GM23338 (cell line): ENCODE results near the gene CRYBB2. TPM values are rescaled to one million over a fixed set of nuclear protein-coding genes. Genes with fewer than 3 reads are reported as not detected.

Source experiments
- ATAC-seq: fragments of 200-7000 bp; cut with Tn5 transposase; 3 replicates; pipeline ENCODE4 v1.9.1; 2020
- DNase-seq: peaks from one replicate; pipeline ENCODE4 v3.0.0-alpha.2; 2015; ENCODE audit warnings: low spot score
- H2AFZ ChIP-seq: fragments of 200-600 bp; sonication (generic); 2 replicates; pipeline ENCODE4 v1.8.0; 2016; ENCODE audit warnings: antibody characterized with exemption, mild to moderate bottlenecking, moderate library complexity
- H3F3A ChIP-seq: fragments of 200-600 bp; sonication (generic); replicated peaks from 2 replicates; pipeline ENCODE4 v1.8.0; 2017; ENCODE audit warnings: antibody characterized with exemption, mixed run types, low read depth
- H3K27ac ChIP-seq: fragments of 200-600 bp; sonication (generic); 2 replicates; pipeline ENCODE4 v1.6.1; 2016; ENCODE audit warnings: low read depth
- H3K27me3 ChIP-seq: fragments of 200-600 bp; sonication (generic); 2 replicates; pipeline ENCODE4 v1.8.0; 2016; ENCODE audit warnings: mild to moderate bottlenecking, mixed run types, moderate library complexity; ENCODE audit not compliant: insufficient read depth
- H3K36me3 ChIP-seq: fragments of 200-600 bp; sonication (generic); 2 replicates; pipeline ENCODE4 v1.8.0; 2016; ENCODE audit warnings: mild to moderate bottlenecking; ENCODE audit not compliant: insufficient read depth
- H3K4me1 ChIP-seq: fragments of 200-600 bp; sonication (generic); 2 replicates; pipeline ENCODE4 v1.8.0; 2016; ENCODE audit warnings: mild to moderate bottlenecking, moderate library complexity; ENCODE audit not compliant: insufficient read depth
- H3K4me2 ChIP-seq: fragments of 200-600 bp; sonication (generic); 2 replicates; pipeline ENCODE4 v1.7.1; 2017; ENCODE audit warnings: mixed run types
- H3K4me3 ChIP-seq: fragments of 200-600 bp; sonication (generic); 2 replicates; pipeline ENCODE4 v1.6.1; 2016; ENCODE audit warnings: mixed run types
- H3K79me2 ChIP-seq: fragments of 200-600 bp; sonication (generic); replicated peaks from 2 replicates; pipeline ENCODE4 v1.8.0; 2017; ENCODE audit warnings: mild to moderate bottlenecking; ENCODE audit not compliant: insufficient read depth
- H3K9me2 ChIP-seq: fragments of 200-600 bp; sonication (generic); 2 replicates; pipeline ENCODE4 v1.8.0; 2017; ENCODE audit not compliant: insufficient read depth
- H4K20me1 ChIP-seq: fragments of 200-600 bp; sonication (generic); replicated peaks from 2 replicates; pipeline ENCODE4 v1.8.0; 2017; ENCODE audit warnings: mild to moderate bottlenecking; ENCODE audit not compliant: insufficient read depth
- H3K27ac Mint-ChIP-seq: 2 replicates; pipeline ENCODE4 v1.8.0; 2020; ENCODE audit warnings: inconsistent platforms, mild to moderate bottlenecking, moderate library complexity, mixed read lengths
- H3K27me3 Mint-ChIP-seq: 3 replicates; pipeline ENCODE4 v1.8.0; 2022; ENCODE audit warnings: low read depth, mild to moderate bottlenecking, moderate library complexity, mixed read lengths, inconsistent platforms; ENCODE audit not compliant: insufficient read depth, poor library complexity
- H3K36me3 Mint-ChIP-seq: 3 replicates; pipeline ENCODE4 v1.8.0; 2021; ENCODE audit warnings: low read depth, mild to moderate bottlenecking, inconsistent platforms, moderate library complexity, mixed read lengths
- H3K4me1 Mint-ChIP-seq: 3 replicates; pipeline ENCODE4 v1.8.0; 2020; ENCODE audit warnings: mild to moderate bottlenecking, inconsistent platforms, mixed read lengths
- H3K4me3 Mint-ChIP-seq: 3 replicates; pipeline ENCODE4 v1.8.0; 2021; ENCODE audit warnings: moderate library complexity, mild to moderate bottlenecking, inconsistent platforms, mixed read lengths
- H3K9me3 Mint-ChIP-seq: 3 replicates; pipeline ENCODE4 v1.8.0; 2020; ENCODE audit warnings: moderate library complexity, mild to moderate bottlenecking, inconsistent platforms, mixed read lengths
- CTCF ChIP-seq, 2 experiments: fragments of 200-600 bp in 1 of 2; sonication (generic) in 1 of 2; conservative IDR thresholded peaks; 2 replicates each; pipeline versions ENCODE4 v1.5.1 to v1.6.1; 2016 to 2017; ENCODE audit warnings: antibody characterized with exemption in 2 of 2, low read depth in 2 of 2, mild to moderate bottlenecking in 2 of 2, moderate library complexity in 1 of 2
- ETS1 ChIP-seq: IDR thresholded peaks from 2 replicates; pipeline ENCODE4 v1.6.1; 2016; ENCODE audit warnings: antibody characterized with exemption
- EZH2 ChIP-seq: fragments of 200-600 bp; sonication (generic); IDR thresholded peaks from one replicate; pipeline ENCODE4 v1.8.0; 2017; ENCODE audit warnings: antibody characterized with exemption, mild to moderate bottlenecking, low read depth; ENCODE audit not compliant: unreplicated experiment
- JUNB ChIP-seq: IDR thresholded peaks from one replicate; pipeline ENCODE4 v1.6.1; 2016; ENCODE audit warnings: antibody characterized with exemption; ENCODE audit not compliant: unreplicated experiment
- NANOG ChIP-seq: IDR thresholded peaks from 2 replicates; pipeline ENCODE4 v1.6.1; 2016; ENCODE audit warnings: antibody characterized with exemption, borderline replicate concordance
- POLR2AphosphoS5 ChIP-seq: IDR thresholded peaks from 2 replicates; pipeline ENCODE4 v1.6.1; 2016; ENCODE audit warnings: antibody characterized with exemption, low read depth
- STAT1 ChIP-seq: IDR thresholded peaks from one replicate; pipeline ENCODE4 v1.6.1; 2016; ENCODE audit warnings: antibody characterized with exemption; ENCODE audit not compliant: unreplicated experiment
- ZNF114 ChIP-seq: fragments of 250-450 bp; sonication (Bioruptor Pico); IDR thresholded peaks from 2 replicates; pipeline ENCODE4 v1.5.0; 2020; ENCODE audit warnings: mild to moderate bottlenecking, moderate library complexity
- ZNF331 ChIP-seq: fragments of 250-450 bp; sonication (Bioruptor Pico); IDR thresholded peaks from 2 replicates; pipeline ENCODE4 v1.5.0; 2020; ENCODE audit warnings: low read depth, mild to moderate bottlenecking, moderate library complexity
- polyA plus RNA-seq: library from polyadenylated mRNA; unstranded; fragments of >200 nt; fragmentation: Nextera tagmentation; extraction: Ambion mirVana; gene quantifications from 2 replicates; pipeline ENCODE4 v1.2.1, GENCODE V29; 2016
- total RNA-seq: library from RNA; depleted of rRNA; stranded (reverse); fragments of >200 nt; shearing (Covaris generic); gene quantifications from 2 replicates; pipeline ENCODE4 v1.2.3, GENCODE V29; 2014
- TF ChIP-seq, protein P1 (sequence below): IDR thresholded peaks from one replicate; pipeline ENCODE4 v1.6.1; 2018; ENCODE audit warnings: antibody characterized with exemption; ENCODE audit not compliant: unreplicated experiment
- TF ChIP-seq, protein P2 (sequence below): fragments of 250-450 bp; sonication (Bioruptor Pico); IDR thresholded peaks from 2 replicates; pipeline ENCODE4 v1.5.0; 2020; ENCODE audit warnings: mild to moderate bottlenecking, moderate library complexity

Gene CRYBB2
- total and polyA plus RNA-seq, 2 experiments from 2014 or later, result 0.26 to 1.0 TPM

DNA sequence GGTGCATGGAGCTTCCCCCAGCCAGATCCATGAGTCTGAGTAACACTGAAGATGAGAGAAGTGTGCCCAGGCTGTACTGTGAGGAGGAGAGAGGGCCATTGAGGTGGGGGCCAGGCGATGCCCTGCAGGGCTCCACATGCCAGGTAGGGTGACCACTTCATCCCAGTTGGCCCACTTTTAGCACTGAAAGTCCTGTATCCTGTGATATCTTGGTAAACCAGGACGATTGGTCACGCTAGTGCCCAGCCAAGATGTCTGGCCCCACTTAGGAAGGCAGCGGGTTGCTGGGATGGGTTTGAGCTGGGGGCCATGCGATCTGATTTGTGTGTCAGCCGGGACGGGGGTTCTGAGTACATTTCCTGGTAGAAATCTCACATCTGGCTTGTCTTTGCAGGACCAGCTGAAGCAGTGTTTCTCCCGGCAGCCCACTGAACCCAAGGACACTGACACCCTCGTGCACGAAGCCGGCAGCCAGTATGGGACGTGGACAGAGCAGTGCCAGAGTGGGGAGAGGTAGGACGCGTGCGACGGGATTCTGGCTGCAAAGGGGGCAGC, 48.9 kb upstream of the CRYBB2 start:
- Histone ChIP-seq H3K27me3 (no peaks in the 10 kb centered on the region), H3K79me2 (no peaks in the 10 kb centered on the region), H2AFZ (no peak overlapping the region), H3K4me3 (no peak overlapping the region), H3K9me2 (no peaks in the 10 kb centered on the region), H3K4me2 (no peak overlapping the region), H4K20me1 (0 out of 2 replicates have a peak, but pooled peaks cover 5% of the 10 kb centered on the region), H3K27ac (no peak overlapping the region), H3K36me3 (no peaks in the 10 kb centered on the region), H3F3A (no peaks in the 10 kb centered on the region), H3K4me1 (no peaks in the 10 kb centered on the region; the same call in 1 of the 2 replicates)
- Mint-ChIP-seq H3K9me3 (no peaks in the 10 kb centered on the region), H3K4me3 (no peak overlapping the region), H3K27me3 (peaks cover 1% of the 10 kb centered on the region), H3K4me1 (peaks cover 7% of the 10 kb centered on the region), H3K27ac (no peak overlapping the region), H3K36me3 (peaks cover 8% of the 10 kb centered on the region; the same call in 1 of the 3 replicates)
- DNase-seq (no peak), ATAC-seq (no peak)
- no peak for TF ChIP-seq CTCF (conservative IDR thresholded peaks at IDR 0.05; ENCODE audit: low read depth in 2 of 2)
- TF ChIP-seq ZNF114 (CRISPR knock-in tag), result no peak
- TF ChIP-seq EZH2, result no peak
- TF ChIP-seq ETS1, result no peak
- TF ChIP-seq, protein P1, sequence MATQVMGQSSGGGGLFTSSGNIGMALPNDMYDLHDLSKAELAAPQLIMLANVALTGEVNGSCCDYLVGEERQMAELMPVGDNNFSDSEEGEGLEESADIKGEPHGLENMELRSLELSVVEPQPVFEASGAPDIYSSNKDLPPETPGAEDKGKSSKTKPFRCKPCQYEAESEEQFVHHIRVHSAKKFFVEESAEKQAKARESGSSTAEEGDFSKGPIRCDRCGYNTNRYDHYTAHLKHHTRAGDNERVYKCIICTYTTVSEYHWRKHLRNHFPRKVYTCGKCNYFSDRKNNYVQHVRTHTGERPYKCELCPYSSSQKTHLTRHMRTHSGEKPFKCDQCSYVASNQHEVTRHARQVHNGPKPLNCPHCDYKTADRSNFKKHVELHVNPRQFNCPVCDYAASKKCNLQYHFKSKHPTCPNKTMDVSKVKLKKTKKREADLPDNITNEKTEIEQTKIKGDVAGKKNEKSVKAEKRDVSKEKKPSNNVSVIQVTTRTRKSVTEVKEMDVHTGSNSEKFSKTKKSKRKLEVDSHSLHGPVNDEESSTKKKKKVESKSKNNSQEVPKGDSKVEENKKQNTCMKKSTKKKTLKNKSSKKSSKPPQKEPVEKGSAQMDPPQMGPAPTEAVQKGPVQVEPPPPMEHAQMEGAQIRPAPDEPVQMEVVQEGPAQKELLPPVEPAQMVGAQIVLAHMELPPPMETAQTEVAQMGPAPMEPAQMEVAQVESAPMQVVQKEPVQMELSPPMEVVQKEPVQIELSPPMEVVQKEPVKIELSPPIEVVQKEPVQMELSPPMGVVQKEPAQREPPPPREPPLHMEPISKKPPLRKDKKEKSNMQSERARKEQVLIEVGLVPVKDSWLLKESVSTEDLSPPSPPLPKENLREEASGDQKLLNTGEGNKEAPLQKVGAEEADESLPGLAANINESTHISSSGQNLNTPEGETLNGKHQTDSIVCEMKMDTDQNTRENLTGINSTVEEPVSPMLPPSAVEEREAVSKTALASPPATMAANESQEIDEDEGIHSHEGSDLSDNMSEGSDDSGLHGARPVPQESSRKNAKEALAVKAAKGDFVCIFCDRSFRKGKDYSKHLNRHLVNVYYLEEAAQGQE, result no peak
- no peak for TF ChIP-seq NANOG
- no peak for TF ChIP-seq ZNF331 (CRISPR knock-in tag)
- no peak for TF ChIP-seq JUNB
- no peak for TF ChIP-seq STAT1
- TF ChIP-seq, protein P2, sequence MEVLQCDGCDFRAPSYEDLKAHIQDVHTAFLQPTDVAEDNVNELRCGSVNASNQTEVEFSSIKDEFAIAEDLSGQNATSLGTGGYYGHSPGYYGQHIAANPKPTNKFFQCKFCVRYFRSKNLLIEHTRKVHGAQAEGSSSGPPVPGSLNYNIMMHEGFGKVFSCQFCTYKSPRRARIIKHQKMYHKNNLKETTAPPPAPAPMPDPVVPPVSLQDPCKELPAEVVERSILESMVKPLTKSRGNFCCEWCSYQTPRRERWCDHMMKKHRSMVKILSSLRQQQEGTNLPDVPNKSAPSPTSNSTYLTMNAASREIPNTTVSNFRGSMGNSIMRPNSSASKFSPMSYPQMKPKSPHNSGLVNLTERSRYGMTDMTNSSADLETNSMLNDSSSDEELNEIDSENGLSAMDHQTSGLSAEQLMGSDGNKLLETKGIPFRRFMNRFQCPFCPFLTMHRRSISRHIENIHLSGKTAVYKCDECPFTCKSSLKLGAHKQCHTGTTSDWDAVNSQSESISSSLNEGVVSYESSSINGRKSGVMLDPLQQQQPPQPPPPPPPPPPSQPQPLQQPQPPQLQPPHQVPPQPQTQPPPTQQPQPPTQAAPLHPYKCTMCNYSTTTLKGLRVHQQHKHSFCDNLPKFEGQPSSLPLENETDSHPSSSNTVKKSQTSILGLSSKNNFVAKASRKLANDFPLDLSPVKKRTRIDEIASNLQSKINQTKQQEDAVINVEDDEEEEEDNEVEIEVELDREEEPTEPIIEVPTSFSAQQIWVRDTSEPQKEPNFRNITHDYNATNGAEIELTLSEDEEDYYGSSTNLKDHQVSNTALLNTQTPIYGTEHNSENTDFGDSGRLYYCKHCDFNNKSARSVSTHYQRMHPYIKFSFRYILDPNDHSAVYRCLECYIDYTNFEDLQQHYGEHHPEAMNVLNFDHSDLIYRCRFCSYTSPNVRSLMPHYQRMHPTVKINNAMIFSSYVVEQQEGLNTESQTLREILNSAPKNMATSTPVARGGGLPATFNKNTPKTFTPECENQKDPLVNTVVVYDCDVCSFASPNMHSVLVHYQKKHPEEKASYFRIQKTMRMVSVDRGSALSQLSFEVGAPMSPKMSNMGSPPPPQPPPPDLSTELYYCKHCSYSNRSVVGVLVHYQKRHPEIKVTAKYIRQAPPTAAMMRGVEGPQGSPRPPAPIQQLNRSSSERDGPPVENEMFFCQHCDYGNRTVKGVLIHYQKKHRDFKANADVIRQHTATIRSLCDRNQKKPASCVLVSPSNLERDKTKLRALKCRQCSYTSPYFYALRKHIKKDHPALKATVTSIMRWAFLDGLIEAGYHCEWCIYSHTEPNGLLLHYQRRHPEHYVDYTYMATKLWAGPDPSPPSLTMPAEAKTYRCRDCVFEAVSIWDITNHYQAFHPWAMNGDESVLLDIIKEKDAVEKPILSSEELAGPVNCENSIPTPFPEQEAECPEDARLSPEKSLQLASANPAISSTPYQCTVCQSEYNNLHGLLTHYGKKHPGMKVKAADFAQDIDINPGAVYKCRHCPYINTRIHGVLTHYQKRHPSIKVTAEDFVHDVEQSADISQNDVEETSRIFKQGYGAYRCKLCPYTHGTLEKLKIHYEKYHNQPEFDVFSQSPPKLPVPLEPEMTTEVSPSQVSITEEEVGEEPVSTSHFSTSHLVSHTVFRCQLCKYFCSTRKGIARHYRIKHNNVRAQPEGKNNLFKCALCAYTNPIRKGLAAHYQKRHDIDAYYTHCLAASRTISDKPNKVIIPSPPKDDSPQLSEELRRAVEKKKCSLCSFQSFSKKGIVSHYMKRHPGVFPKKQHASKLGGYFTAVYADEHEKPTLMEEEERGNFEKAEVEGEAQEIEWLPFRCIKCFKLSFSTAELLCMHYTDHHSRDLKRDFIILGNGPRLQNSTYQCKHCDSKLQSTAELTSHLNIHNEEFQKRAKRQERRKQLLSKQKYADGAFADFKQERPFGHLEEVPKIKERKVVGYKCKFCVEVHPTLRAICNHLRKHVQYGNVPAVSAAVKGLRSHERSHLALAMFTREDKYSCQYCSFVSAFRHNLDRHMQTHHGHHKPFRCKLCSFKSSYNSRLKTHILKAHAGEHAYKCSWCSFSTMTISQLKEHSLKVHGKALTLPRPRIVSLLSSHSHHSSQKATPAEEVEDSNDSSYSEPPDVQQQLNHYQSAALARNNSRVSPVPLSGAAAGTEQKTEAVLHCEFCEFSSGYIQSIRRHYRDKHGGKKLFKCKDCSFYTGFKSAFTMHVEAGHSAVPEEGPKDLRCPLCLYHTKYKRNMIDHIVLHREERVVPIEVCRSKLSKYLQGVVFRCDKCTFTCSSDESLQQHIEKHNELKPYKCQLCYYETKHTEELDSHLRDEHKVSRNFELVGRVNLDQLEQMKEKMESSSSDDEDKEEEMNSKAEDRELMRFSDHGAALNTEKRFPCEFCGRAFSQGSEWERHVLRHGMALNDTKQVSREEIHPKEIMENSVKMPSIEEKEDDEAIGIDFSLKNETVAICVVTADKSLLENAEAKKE (CRISPR knock-in tag), result no peak
- no peak for TF ChIP-seq POLR2AphosphoS5
